GM12878 (cell line): ENCODE measurements around the gene SOS1. TPM values are rescaled to one million over a fixed set of nuclear protein-coding genes. Genes with fewer than 3 reads are reported as not detected.

Experiments
- ATAC-seq: fragments of 200-7000 bp; cut with Tn5 transposase; 3 replicates; pipeline ENCODE4 v1.9.1; 2020; ENCODE audit warnings: mild to moderate bottlenecking, moderate library complexity
- BruUV-seq: library from RNA; stranded (reverse); fragments of 400-500 nt; replicated peaks from 2 replicates; lab custom pipeline; 2021; lab: Mats Ljungman, UMichigan
- CTCF ChIA-PET: fragments of 300-600 bp; sonication (Branson Sonifier 250); formaldehyde crosslinking; extraction: SDS; loops from one replicate; lab custom pipeline; 2021; ENCODE audit warnings: inconsistent platforms; lab: Yijun Ruan, JAX
- POLR2A ChIA-PET: fragments of 350-600 bp; formaldehyde crosslinking; extraction: SDS; loops from one replicate; lab custom pipeline; 2021; ENCODE audit warnings: inconsistent platforms; lab: Charles Lee
- RAD21 ChIA-PET: fragments of 300-600 bp; sonication (Branson Sonifier 250); formaldehyde crosslinking; loops from one replicate; lab custom pipeline; 2023; ENCODE audit warnings: antibody characterized with exemption; ENCODE audit not compliant: unreplicated experiment; lab: Charles Lee
- SMC1A ChIA-PET: fragments of 300-600 bp; sonication (Branson Sonifier 250); formaldehyde crosslinking; loops from one replicate; lab custom pipeline; 2023; ENCODE audit not compliant: unreplicated experiment, uncharacterized antibody; lab: Charles Lee
- DNase-seq: peaks from one replicate; pipeline ENCODE4 v3.0.0-alpha.2; 2011; ENCODE audit warnings: low read depth, low spot score
- FAIRE-seq: peaks from 3 replicates; lab custom pipeline; 2011; peaks lifted over from hg19 to GRCh38; lab: Jason Lieb, UNC
- H2AFZ ChIP-seq: 2 replicates; pipeline ENCODE4 v1.6.0; 2011; ENCODE audit warnings: low read depth, low read length, control low read depth; ENCODE audit not compliant: control insufficient read depth
- H3K27ac ChIP-seq: 2 replicates; pipeline ENCODE4 v1.5.1; 2011; ENCODE audit warnings: control low read depth; ENCODE audit not compliant: control insufficient read depth, insufficient read depth
- H3K27me3 ChIP-seq, 2 experiments: replicated peaks in 1 of 2; 2 replicates each; pipeline versions ENCODE4 v1.6.0 to v1.6.1; 2011; ENCODE audit warnings: low read length in 1 of 2; ENCODE audit not compliant: control insufficient read depth in 2 of 2, insufficient read depth in 2 of 2
- H3K36me3 ChIP-seq, 2 experiments: 2 replicates each; pipeline ENCODE4 v1.5.1; 2011; ENCODE audit warnings: low read length in 1 of 2; ENCODE audit not compliant: control insufficient read depth in 2 of 2, insufficient read depth in 2 of 2
- H3K4me1 ChIP-seq: 2 replicates; pipeline ENCODE4 v1.6.1; 2011; ENCODE audit warnings: mild to moderate bottlenecking, low read length, moderate library complexity, mixed read lengths; ENCODE audit not compliant: control insufficient read depth, insufficient read depth
- H3K4me2 ChIP-seq: 2 replicates; pipeline ENCODE4 v1.6.0; 2011; ENCODE audit warnings: control low read depth; ENCODE audit not compliant: control insufficient read depth, insufficient read depth
- H3K4me3 ChIP-seq: fragments of 200-600 bp; sonication (generic); 2 replicates; pipeline ENCODE4 v1.5.1; 2016
- H3K79me2 ChIP-seq: 2 replicates; pipeline ENCODE4 v1.6.0; 2011; ENCODE audit warnings: low read length; ENCODE audit not compliant: control insufficient read depth, insufficient read depth
- H3K9ac ChIP-seq: 2 replicates; pipeline ENCODE4 v1.8.0; 2011; ENCODE audit warnings: low read length, control low read depth, mixed read lengths; ENCODE audit not compliant: control insufficient read depth, insufficient read depth
- H3K9me3 ChIP-seq: replicated peaks from 3 replicates; pipeline ENCODE4 v1.5.1; 2011; ENCODE audit warnings: mild to moderate bottlenecking, low read length; ENCODE audit not compliant: control insufficient read depth, insufficient read depth
- H4K20me1 ChIP-seq: 2 replicates; pipeline ENCODE4 v1.6.0; 2011; ENCODE audit not compliant: control insufficient read depth, insufficient read depth
- CREB1 ChIP-seq: IDR thresholded peaks from 2 replicates; pipeline ENCODE4 v1.6.1; 2012; ENCODE audit warnings: low read depth, mild to moderate bottlenecking, inconsistent platforms
- CTCF ChIP-seq, 3 experiments: IDR thresholded peaks in 2 of 3; conservative IDR thresholded peaks in 1 of 3; 2 replicates each; pipeline ENCODE4 v1.5.1; 2011; ENCODE audit warnings: low read depth in 3 of 3, low read length in 3 of 3, mild to moderate bottlenecking in 3 of 3, control low read depth in 2 of 3, moderate library complexity in 2 of 3, inconsistent platforms in 1 of 3, mixed read lengths in 1 of 3; ENCODE audit not compliant: control insufficient read depth in 2 of 3, insufficient read depth in 1 of 3; ENCODE audit errors: extremely low read depth in 1 of 3
- FOXK2 ChIP-seq: fragments of 450-650 bp; IDR thresholded peaks from 2 replicates; pipeline ENCODE4 v1.6.1; 2017; ENCODE audit warnings: mild to moderate bottlenecking, moderate library complexity
- GATAD2B ChIP-seq: fragments of 450-650 bp; conservative IDR thresholded peaks from 2 replicates; pipeline ENCODE4 v1.6.1; 2017; ENCODE audit warnings: low read depth, mild to moderate bottlenecking, moderate library complexity
- HDAC6 ChIP-seq: fragments of 200-600 bp; sonication (generic); IDR thresholded peaks from one replicate; pipeline ENCODE4 v1.8.0; 2017; ENCODE audit warnings: antibody characterized with exemption; ENCODE audit not compliant: unreplicated experiment
- IKZF2 ChIP-seq, 2 experiments: fragments of 450-650 bp; IDR thresholded peaks; 2 replicates each; pipeline ENCODE4 v1.6.1; 2017; ENCODE audit warnings: mild to moderate bottlenecking in 2 of 2, moderate library complexity in 2 of 2
- NFYA ChIP-seq: IDR thresholded peaks from 2 replicates; pipeline ENCODE4 v1.6.1; 2011; ENCODE audit warnings: low read depth, mild to moderate bottlenecking, low read length, improper control_type of control experiment, borderline replicate concordance
- SPI1 ChIP-seq: IDR thresholded peaks from 2 replicates; pipeline ENCODE4 v1.6.1; 2011; ENCODE audit warnings: low read depth, mild to moderate bottlenecking, low read length, moderate library complexity, borderline replicate concordance; ENCODE audit not compliant: insufficient read depth
- SUPT20H ChIP-seq: IDR thresholded peaks from 2 replicates; pipeline ENCODE4 v1.6.1; 2011; ENCODE audit warnings: low read depth, mild to moderate bottlenecking, low read length, moderate library complexity, borderline replicate concordance; ENCODE audit not compliant: control insufficient read depth
- SUZ12 ChIP-seq: fragments of 200-600 bp; sonication (generic); IDR thresholded peaks from one replicate; pipeline ENCODE4 v1.6.1; 2018; ENCODE audit warnings: antibody characterized with exemption, mild to moderate bottlenecking; ENCODE audit not compliant: unreplicated experiment
- TCF7 ChIP-seq: IDR thresholded peaks from 2 replicates; pipeline ENCODE4 v1.6.1; 2014; ENCODE audit warnings: antibody characterized with exemption, borderline replicate concordance
- ZBTB40 ChIP-seq: fragments of 450-650 bp; IDR thresholded peaks from 2 replicates; pipeline ENCODE4 v1.6.1; 2016; ENCODE audit warnings: mild to moderate bottlenecking, moderate library complexity, borderline replicate concordance
- WGBS: methylation state at CpG from one replicate; pipeline ENCODE4 v1.1.6; 2016; ENCODE audit warnings: low lambda C conversion rate; ENCODE audit not compliant: insufficient replicate concordance, insufficient coverage; ENCODE audit errors: missing lambda C conversion rate; 5-methylcytosine and 5-hydroxymethylcytosine counted together
- in situ Hi-C: fragments of 300-500 bp; cut with MboI; formaldehyde crosslinking; loops from 9 replicates; pipeline ENCODE4 v1.14.3; 2018; ENCODE audit warnings: mixed read lengths
- intact Hi-C: fragments of 100-400 bp; cut with micrococcal nuclease; formaldehyde crosslinking; loops from one replicate; pipeline ENCODE4 v1.14.2; 2022; ENCODE audit not compliant: unreplicated experiment
- polyA plus RNA-seq, 11 experiments: library from polyadenylated mRNA; depleted of rRNA in 4 of 11; unstranded in 6 of 11; stranded (reverse) in 5 of 11; fragments of >200 nt; fragmentation: Nextera tagmentation in 4 of 11; fragmentation: Illumina TruSeq in 1 of 11; extraction: Ambion mirVana in 4 of 11; extraction: Trizol in 1 of 11; gene quantifications; 1 replicate in 1 of 11; 2 replicates in 10 of 11; pipeline versions ENCODE4 v1.2.1 to v1.2.3, GENCODE V29; 2011 to 2016; ENCODE audit warnings: inconsistent platforms in 2 of 11, missing spikeins in 2 of 11, low read depth in 1 of 11
- total RNA-seq, 4 experiments: library from RNA; depleted of rRNA in 3 of 4; stranded (reverse); fragments of >200 nt in 3 of 4; fragmentation: Illumina TruSeq in 1 of 4; extraction: Trizol in 1 of 4; gene quantifications; 2 replicates each; pipeline versions ENCODE4 v1.2.1 to v1.2.3, GENCODE V29; 2013 to 2021
- TF ChIP-seq, protein P1 (sequence below): IDR thresholded peaks from 2 replicates; pipeline ENCODE4 v1.6.1; 2012; ENCODE audit warnings: low read depth, low read length, improper control_type of control experiment

SOS1 gene
- total and polyA plus RNA-seq, 10 of the 15 experiments (the other 5 are each of a cell fraction or from before 2014, with no cell fraction given), result 2.1 to 24.1 (median 8.5) TPM

- no TSS peak for BruUV-seq
- Histone ChIP-seq H3K9ac (no peak overlapping the region), H3K36me3 (no peaks in the 10 kb centered on the region), H3K4me3 (no peak overlapping the region), H3K27me3 (peaks cover 0 to 4% of the 10 kb centered on the region in 2 experiments; a peak in 2 of 4 replicates), H3K9me3 (no peaks in the 10 kb centered on the region), H3K4me1 (no peaks in the 10 kb centered on the region), H3K79me2 (no peaks in the 10 kb centered on the region), H3K27ac (no peak overlapping the region), H4K20me1 (no peaks in the 10 kb centered on the region), H2AFZ (no peak overlapping the region), H3K4me2 (no peak overlapping the region)
- ChIA-PET CTCF (no interaction called here), SMC1A (no interaction called here), POLR2A (no interaction called here), RAD21 (no interaction called here)
- no peak for TF ChIP-seq IKZF2 (IDR thresholded peaks at IDR 0.05)
- TF ChIP-seq FOXK2, result no peak
- TF ChIP-seq HDAC6, result no peak
- TF ChIP-seq CTCF (IDR thresholded peaks at IDR 0.05 in 2 of 3, conservative IDR thresholded peaks at IDR 0.05 in 1 of 3; ENCODE audit: control insufficient read depth in 2 of 3, extremely low read depth in 1 of 3, insufficient read depth in 1 of 3, low read depth in 3 of 3, low read length in 3 of 3), result no peak
- TF ChIP-seq SUPT20H, result no peak
- TF ChIP-seq NFYA, result no peak
- no peak for TF ChIP-seq CREB1
- TF ChIP-seq TCF7, result no peak
- no peak for TF ChIP-seq GATAD2B
- TF ChIP-seq, protein P1, sequence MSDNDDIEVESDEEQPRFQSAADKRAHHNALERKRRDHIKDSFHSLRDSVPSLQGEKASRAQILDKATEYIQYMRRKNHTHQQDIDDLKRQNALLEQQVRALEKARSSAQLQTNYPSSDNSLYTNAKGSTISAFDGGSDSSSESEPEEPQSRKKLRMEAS, result no peak
- TF ChIP-seq SPI1, result no peak
- TF ChIP-seq ZBTB40, result no peak
- TF ChIP-seq SUZ12, result no peak
- in situ Hi-C loops (no loop called here), intact Hi-C loops (no loop called here)
- no peak for ATAC-seq
- DNase-seq, result no peak
- FAIRE-seq, result no peak
- WGBS, result 0% methylated on average over 1 of the region's 1 CpG
Observed at GRCh38 chr2:38966678-38967077, 154.2 kb downstream of the SOS1 start.
